Stimulated activated naive CD8-positive, alpha-beta T cell treated with anti-CD3 and anti-CD28 coated beads, Interleukin-15, Interleukin-2, amounts not matched to agents 100 U/mL and 50 U/mL, for 24 hours (primary cell): ENCODE results near the gene CREB3.

Experiments
- ATAC-seq: fragments of 150-1000 bp; cut with Tn5 transposase; one replicate; pipeline ENCODE4 v1.10.0; 2021
- DNase-seq: peaks from one replicate; pipeline ENCODE4 v3.0.0; 2021

The CREB3 gene

DNA sequence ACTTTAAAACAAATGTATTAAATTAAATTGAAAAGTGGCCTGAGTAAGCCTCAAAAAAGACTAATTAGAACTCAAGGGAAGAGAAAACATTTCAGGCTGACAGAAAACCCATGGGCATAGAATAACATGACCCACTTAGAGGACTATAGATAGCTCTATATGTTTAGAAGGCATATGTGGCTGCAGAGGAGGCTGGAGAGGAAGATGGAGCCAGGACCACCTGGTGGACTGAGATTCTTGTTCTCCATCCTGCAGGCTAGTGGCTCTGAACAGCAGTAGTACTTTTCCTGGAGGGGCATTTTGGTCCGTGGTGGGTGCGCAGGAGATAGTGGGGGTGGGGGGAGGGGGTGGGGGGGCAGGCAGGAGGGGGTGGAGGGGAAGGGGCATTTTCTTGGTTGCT lies 48.6 kb downstream of the CREB3 start:
- DNase-seq: no peak

DNA sequence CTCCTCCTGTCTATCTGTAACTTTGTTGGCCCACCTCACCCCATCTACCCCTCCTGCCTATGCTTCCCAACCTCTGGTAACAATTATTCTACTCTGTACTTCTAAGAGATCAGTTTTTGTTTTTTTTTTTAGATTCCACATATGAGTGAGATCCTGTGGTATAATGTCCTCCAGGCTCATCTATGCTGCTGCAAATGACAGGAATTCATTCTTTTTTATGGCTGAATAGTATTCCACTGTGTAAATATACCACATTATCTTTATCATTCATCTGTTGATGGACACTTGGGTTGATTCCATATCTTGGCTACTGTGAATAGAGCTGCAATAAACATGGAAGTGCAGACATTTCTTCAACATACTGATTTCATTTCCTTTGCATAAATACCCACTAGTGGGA lies 51.0 kb downstream of the CREB3 start:
- no peak for ATAC-seq
- no peak for DNase-seq

More for the DNA sequence above, 48.6 kb downstream of the CREB3 start:
- ATAC-seq: no peak
